Measurements from ENCODE around the gene ZNF268.

GRCh38 chr12:133233006-133233405 is 51.7 kb downstream of the ZNF268 start:
- no peak for TF ChIP-seq EZH2 (IDR thresholded peaks at IDR 0.05; ENCODE audit: low read length, missing control alignments)
- TF ChIP-seq, protein P1, sequence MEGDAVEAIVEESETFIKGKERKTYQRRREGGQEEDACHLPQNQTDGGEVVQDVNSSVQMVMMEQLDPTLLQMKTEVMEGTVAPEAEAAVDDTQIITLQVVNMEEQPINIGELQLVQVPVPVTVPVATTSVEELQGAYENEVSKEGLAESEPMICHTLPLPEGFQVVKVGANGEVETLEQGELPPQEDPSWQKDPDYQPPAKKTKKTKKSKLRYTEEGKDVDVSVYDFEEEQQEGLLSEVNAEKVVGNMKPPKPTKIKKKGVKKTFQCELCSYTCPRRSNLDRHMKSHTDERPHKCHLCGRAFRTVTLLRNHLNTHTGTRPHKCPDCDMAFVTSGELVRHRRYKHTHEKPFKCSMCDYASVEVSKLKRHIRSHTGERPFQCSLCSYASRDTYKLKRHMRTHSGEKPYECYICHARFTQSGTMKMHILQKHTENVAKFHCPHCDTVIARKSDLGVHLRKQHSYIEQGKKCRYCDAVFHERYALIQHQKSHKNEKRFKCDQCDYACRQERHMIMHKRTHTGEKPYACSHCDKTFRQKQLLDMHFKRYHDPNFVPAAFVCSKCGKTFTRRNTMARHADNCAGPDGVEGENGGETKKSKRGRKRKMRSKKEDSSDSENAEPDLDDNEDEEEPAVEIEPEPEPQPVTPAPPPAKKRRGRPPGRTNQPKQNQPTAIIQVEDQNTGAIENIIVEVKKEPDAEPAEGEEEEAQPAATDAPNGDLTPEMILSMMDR (conservative IDR thresholded peaks at IDR 0.05 in 1 of 2, IDR thresholded peaks at IDR 0.05 in 1 of 2; ENCODE audit: low read depth in 1 of 2, low read length in 2 of 2) = no peak
